ENCODE data around the gene LZTS3. TPM values are rescaled to one million over a fixed set of nuclear protein-coding genes. Genes with fewer than 3 reads are reported as not detected.

Gene LZTS3
- total RNA-seq, 1 donor from 2014 or later: 12.8 TPM

- Histone ChIP-seq H3K4me3 (peak overlapping the region; percentile 66 to 78), H3K4me1 (peaks cover 24% of the 10 kb centered on the region), H3K27ac (peak overlapping the region; percentile 58), H3K9me3 (no peaks in the 10 kb centered on the region), H3K27me3 (no peaks in the 10 kb centered on the region), H3K36me3 (no peaks in the 10 kb centered on the region)
- intact Hi-C loops (cut with DNase I): no loop called here
- TF ChIP-seq POLR2AphosphoS5 (IDR thresholded peaks at IDR 0.05; ENCODE audit: insufficient read depth in 1 of 2, low read depth in 1 of 2): no peak
- TF ChIP-seq, protein P1, sequence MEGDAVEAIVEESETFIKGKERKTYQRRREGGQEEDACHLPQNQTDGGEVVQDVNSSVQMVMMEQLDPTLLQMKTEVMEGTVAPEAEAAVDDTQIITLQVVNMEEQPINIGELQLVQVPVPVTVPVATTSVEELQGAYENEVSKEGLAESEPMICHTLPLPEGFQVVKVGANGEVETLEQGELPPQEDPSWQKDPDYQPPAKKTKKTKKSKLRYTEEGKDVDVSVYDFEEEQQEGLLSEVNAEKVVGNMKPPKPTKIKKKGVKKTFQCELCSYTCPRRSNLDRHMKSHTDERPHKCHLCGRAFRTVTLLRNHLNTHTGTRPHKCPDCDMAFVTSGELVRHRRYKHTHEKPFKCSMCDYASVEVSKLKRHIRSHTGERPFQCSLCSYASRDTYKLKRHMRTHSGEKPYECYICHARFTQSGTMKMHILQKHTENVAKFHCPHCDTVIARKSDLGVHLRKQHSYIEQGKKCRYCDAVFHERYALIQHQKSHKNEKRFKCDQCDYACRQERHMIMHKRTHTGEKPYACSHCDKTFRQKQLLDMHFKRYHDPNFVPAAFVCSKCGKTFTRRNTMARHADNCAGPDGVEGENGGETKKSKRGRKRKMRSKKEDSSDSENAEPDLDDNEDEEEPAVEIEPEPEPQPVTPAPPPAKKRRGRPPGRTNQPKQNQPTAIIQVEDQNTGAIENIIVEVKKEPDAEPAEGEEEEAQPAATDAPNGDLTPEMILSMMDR (IDR thresholded peaks at IDR 0.05): no peak
- no peak for TF ChIP-seq POLR2A (IDR thresholded peaks at IDR 0.05)
- DNase-seq (ENCODE audit: extremely low spot score in 2 of 2): no peak
Measured at GRCh38 chr20:3210346-3210745, 37.0 kb upstream of the LZTS3 start.

DNA sequence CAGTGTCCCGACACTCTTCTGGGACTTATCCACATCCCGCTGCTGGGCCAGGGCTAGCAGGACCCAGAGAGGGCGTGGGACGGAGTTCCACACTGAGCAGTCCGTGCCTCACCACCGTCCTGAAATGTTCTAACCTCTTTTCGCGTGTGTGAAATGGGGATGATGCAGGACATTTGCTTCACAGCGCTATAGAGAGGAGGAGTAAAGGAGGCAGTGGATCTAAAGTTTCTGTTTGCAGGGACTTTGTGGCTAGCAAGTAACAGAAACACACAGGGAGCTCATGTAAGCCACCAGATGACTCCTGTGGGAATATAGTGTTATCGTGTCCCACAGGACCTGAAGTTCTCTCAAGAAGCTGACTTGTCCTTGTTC is 36.6 kb upstream of the LZTS3 start:
- Histone ChIP-seq H3K9me3 (no peaks in the 10 kb centered on the region), H3K4me3 (peak overlapping the region; percentile 66 to 78), H3K27me3 (no peaks in the 10 kb centered on the region), H3K36me3 (no peaks in the 10 kb centered on the region), H3K27ac (peak overlapping the region; percentile 58), H3K4me1 (peaks cover 24% of the 10 kb centered on the region)
- TF ChIP-seq, protein P1 (IDR thresholded peaks at IDR 0.05): no peak
- TF ChIP-seq POLR2A (IDR thresholded peaks at IDR 0.05): no peak
- TF ChIP-seq POLR2AphosphoS5 (IDR thresholded peaks at IDR 0.05; ENCODE audit: insufficient read depth in 1 of 2, low read depth in 1 of 2): no peak
- intact Hi-C loops (cut with DNase I): no loop called here
- no peak for DNase-seq (ENCODE audit: extremely low spot score in 2 of 2)

GRCh38 chr20:3209257-3209945 is 36.1 kb upstream of the LZTS3 start, which contains the start of gene ITPA:
TSS of gene ITPA (plus strand) at chr20:3209498. CDS start at chr20:3209552, 54 bp downstream.
- intact Hi-C loops (cut with DNase I): no loop called here
- Histone ChIP-seq H3K27ac (peak within 1 kb of the TSS; percentile 58), H3K36me3 (no peaks in the 10 kb centered on the region), H3K4me1 (peaks cover 24% of the 10 kb centered on the region), H3K4me3 (peak within 1 kb of the TSS; percentile 66 to 78), H3K9me3 (no peaks in the 10 kb centered on the region), H3K27me3 (no peaks in the 10 kb centered on the region)
- DNase-seq (ENCODE audit: extremely low spot score in 2 of 2): no peak
- TF ChIP-seq POLR2AphosphoS5 (IDR thresholded peaks at IDR 0.05; ENCODE audit: insufficient read depth in 1 of 2, low read depth in 1 of 2) (peak in 1 of 2 donors; percentile 54), POLR2A (IDR thresholded peaks at IDR 0.05) (no peak)
- TF ChIP-seq, protein P1 (IDR thresholded peaks at IDR 0.05): no peak

GRCh38 chr20:3208786-3209256 is 35.5 kb upstream of the LZTS3 start:
- intact Hi-C loops (cut with DNase I): no loop called here
- Histone ChIP-seq H3K9me3 (no peaks in the 10 kb centered on the region), H3K4me3 (peak overlapping the region; percentile 66 to 78), H3K4me1 (peaks cover 26% of the 10 kb centered on the region), H3K36me3 (no peaks in the 10 kb centered on the region), H3K27me3 (no peaks in the 10 kb centered on the region), H3K27ac (peak overlapping the region; percentile 58)
- DNase-seq (ENCODE audit: extremely low spot score in 2 of 2): no peak
- TF ChIP-seq POLR2A (IDR thresholded peaks at IDR 0.05) (no peak), POLR2AphosphoS5 (IDR thresholded peaks at IDR 0.05; ENCODE audit: insufficient read depth in 1 of 2, low read depth in 1 of 2) (no peak)
- TF ChIP-seq, protein P1 (IDR thresholded peaks at IDR 0.05): no peak
